Stimulated activated CD4-positive, alpha-beta T cell treated with anti-CD3 and anti-CD28 coated beads, Interleukin-12 subunit alpha, Interleukin-12 subunit beta, amount 100 ng/mL, for 4 hours (primary cell): ENCODE measurements around the gene NTN5.
A peak's percentile ranks its signal among the peaks of the same experiment; 100 is the strongest.
"Not testable (repeated sequence)": the region's sequence is repeated elsewhere in the genome, so short reads cannot be mapped to it uniquely, and the experiment has no call there.

ENCODE experiments used
- DNase-seq: peaks from one replicate; pipeline ENCODE4 v3.0.0-alpha.2; 2020

NTN5 gene

GRCh38 chr19:48672994-48673393, at the start of gene NTN5:
Gene NTN5 (minus strand): TSS chr19:48673017. CDS start chr19:48670986, 2,031 bp downstream.
- DNase-seq: no peak

- no peak for DNase-seq
These were observed 49.4 kb upstream of the NTN5 start for GRCh38 chr19:48722196-48722708.

- DNase-seq: peak; percentile 86
These were observed 47.9 kb upstream of the NTN5 start for GRCh38 chr19:48720613-48721296.

GRCh38 chr19:48720251-48720612, 47.4 kb upstream of the NTN5 start:
- DNase-seq: no peak

GRCh38 chr19:48719263-48720171, 46.7 kb upstream of the NTN5 start, which contains the start of gene MAMSTR:
Gene MAMSTR (minus strand): TSS chr19:48719725. CDS start chr19:48719031, 694 bp downstream.
- DNase-seq: no peak

- no peak for DNase-seq
These were observed 46.0 kb upstream of the NTN5 start for GRCh38 chr19:48718711-48719231.

- DNase-seq: not testable (repeated sequence)
These were observed 45.3 kb upstream of the NTN5 start for GRCh38 chr19:48718106-48718505.

- DNase-seq: no peak
These were observed 43.9 kb upstream of the NTN5 start for GRCh38 chr19:48716562-48717291.

GRCh38 chr19:48715681-48716171, 42.9 kb upstream of the NTN5 start:
- DNase-seq: no peak

- no peak for DNase-seq
These were observed 42.2 kb upstream of the NTN5 start for GRCh38 chr19:48714759-48715675.

- DNase-seq: peak; percentile 94
These were observed 41.3 kb upstream of the NTN5 start for GRCh38 chr19:48713864-48714755.

- DNase-seq: no peak
These were observed 40.4 kb upstream of the NTN5 start for GRCh38 chr19:48713041-48713863.

GRCh38 chr19:48711106-48711662, 38.4 kb upstream of the NTN5 start:
- no peak for DNase-seq

- DNase-seq: no peak
These were observed 35.7 kb upstream of the NTN5 start for GRCh38 chr19:48708471-48708870.

GRCh38 chr19:48705431-48705830, 32.6 kb upstream of the NTN5 start:
- no peak for DNase-seq

- no peak for DNase-seq
These were observed 30.5 kb upstream of the NTN5 start for GRCh38 chr19:48703316-48703715.

- no peak for DNase-seq
These were observed 29.9 kb upstream of the NTN5 start for GRCh38 chr19:48702701-48703100.

GRCh38 chr19:48698046-48698445, 25.2 kb upstream of the NTN5 start:
- no peak for DNase-seq

- DNase-seq: no peak
These were observed 23.7 kb upstream of the NTN5 start for GRCh38 chr19:48696353-48697010.
